ENCODE results near the gene VPS37C.

GRCh38 chr11:61104963-61105362 lies 56.3 kb downstream of the VPS37C start:
- TF ChIP-seq CTCF (IDR thresholded peaks at IDR 0.05; ENCODE audit: insufficient read depth, low read length) = no peak
- TF ChIP-seq GABPA (IDR thresholded peaks at IDR 0.05; ENCODE audit: low read depth) = no peak
- no peak for TF ChIP-seq POLR2AphosphoS5 (IDR thresholded peaks at IDR 0.05; ENCODE audit: low read depth)

All from HL-60 (cell line).